ENCODE data around the gene MKLN1.
A peak's percentile ranks its signal among the peaks of the same experiment; 100 is the strongest.
"Not testable (repeated sequence)": the region's sequence is repeated elsewhere in the genome, so short reads cannot be mapped to it uniquely, and the experiment has no call there.

Gene MKLN1

DNA sequence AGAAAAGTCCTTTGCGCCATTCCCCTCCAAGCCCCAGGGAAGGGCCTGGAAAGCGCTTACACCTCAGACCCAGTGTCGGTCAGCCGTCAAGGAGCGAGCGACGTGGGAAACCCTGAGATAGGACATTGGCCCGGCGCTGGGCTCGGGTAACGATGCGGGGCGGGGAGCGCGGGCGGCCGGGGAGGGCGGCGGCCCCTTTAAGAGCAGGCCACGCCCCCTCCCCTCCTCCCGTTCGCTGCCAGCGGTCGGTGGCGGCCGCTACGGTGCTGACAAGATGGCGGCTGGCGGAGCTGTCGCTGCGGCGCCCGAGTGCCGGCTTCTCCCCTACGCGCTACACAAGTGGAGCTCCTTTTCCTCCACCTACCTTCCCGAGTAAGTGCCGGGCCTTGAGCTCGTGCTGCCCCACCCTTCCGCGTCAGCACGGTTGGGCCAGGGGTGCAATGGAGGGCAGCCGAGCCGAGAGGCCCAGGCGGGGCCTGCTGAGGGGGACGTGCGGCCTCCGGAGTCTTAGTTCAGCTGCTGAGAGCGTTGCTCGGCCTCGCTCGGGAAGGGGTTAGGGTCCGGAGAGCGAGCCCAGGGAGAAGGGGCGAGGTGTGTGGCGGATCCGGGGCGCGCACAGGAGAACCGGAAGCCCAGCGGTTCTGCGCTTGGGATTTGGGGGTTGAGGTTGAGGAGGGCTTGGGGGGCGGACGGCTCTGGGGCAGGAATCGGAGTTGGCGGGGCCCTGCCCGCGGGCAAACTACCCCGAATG, at the start of gene MKLN1:
Gene MKLN1 (plus strand): TSS at position 251 of the 751 bp plus-strand sequence. CDS start 24 bp downstream, at position 275.
- DNase-seq = peak; percentile 87

DNA sequence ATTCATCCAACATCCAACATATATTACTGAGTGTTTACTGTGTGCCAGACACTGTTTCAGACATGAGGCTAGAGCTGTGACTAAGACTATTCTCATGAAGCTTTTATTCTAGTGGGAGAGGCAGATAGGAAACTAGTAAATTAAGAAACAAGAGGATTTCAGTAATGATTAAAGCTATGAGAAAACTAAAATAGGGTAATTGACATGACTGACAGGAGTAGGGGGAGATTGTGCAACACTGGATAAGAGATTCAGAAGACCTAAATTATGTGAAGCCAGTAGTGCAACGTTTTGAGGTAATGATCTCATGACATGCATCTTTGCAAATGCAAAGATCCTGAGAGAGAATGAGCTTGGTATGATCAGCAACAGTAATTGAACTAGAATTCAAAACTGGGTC, 48.6 kb upstream of the MKLN1 start:
- DNase-seq = no peak

DNA sequence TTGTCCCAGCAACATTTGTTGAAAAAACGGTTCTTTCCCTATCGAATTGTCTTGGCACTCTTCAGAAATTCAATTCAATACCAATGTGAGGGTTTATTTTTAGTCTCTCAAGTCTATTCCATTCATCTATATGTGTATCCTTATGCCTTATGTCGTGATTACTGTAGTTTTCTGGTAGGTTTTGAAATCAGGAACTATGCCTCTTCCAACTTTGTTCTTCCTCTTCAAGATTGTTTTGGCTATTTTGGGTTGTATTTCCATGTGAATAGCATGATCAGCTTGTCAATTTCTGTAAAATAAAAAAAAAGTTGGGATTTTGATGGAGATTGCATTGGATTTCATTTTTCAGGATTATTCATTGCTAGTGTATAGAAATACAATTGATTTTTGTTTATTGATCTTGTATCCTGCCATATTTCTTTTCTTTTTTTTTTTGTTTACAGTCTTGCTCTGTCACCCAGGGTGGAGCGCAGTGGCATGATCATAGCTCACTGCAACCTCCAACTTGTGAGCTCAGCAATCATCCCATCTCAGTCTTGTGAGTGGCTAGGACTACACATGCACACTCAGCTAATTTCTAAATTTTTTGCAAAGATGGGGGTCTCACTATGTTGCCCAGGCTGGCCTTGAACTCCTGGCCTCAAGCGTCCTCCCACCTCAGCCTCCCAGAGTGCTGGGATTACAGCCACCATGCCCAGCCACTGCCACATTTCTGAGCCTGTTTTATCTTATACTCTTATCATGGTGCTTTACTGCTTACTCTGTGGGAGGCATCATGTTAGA, 46.2 kb upstream of the MKLN1 start:
- no peak for DNase-seq

DNA sequence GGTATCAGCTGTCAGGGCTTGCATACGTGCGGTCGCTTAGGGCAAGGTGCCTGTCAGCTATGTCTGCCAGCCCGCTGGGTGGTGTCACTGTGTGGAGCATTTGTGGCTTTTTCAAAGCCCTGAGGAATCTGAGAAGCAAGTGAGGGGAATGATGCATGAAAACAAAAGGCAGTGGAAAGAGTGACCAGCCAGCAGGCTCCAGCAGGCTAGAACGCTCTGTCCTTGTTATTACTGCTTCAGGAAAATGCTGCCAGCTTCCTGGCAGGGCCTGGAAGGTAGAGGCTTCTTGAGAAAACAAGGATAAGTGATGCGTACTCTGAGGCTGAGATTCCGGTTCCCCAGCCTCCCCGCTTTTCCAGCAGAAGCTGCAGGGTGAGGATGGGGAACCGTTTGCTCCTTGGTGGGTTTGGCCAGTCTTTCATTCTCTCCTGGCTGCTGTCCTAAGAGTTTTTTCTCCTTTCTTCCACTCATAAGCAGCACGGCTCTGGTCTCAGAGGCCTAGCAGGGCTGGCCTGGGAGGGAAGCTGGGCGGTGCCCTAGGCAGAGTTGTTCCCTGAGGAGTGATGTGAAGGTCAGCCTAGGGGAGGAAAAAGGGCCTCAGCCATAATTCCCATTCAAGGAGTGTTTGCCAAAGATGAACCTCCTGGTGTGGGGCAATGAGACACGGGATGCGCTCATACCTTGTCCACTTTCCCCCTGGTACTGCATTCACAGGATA, 42.8 kb upstream of the MKLN1 start:
- no peak for DNase-seq

DNA sequence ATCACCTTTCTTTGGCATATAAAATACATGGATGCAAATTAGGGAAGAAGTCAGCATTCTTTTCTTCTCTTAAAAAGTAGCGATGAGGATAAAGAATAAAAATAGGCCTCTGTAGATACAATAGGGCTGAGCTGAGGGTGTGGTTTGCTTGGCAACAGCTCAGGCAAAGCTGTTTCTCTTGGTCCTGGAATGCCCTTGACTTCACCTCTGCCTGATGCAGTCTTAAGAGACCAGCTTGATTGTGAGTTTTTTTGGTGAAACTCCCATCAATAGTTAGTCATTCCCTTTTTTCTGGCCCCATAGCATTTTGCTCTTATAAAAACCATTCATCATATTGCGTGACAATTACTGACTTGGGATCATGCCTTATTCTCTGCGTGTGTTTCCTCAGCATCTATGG, 42.1 kb upstream of the MKLN1 start:
- DNase-seq = no peak

DNA sequence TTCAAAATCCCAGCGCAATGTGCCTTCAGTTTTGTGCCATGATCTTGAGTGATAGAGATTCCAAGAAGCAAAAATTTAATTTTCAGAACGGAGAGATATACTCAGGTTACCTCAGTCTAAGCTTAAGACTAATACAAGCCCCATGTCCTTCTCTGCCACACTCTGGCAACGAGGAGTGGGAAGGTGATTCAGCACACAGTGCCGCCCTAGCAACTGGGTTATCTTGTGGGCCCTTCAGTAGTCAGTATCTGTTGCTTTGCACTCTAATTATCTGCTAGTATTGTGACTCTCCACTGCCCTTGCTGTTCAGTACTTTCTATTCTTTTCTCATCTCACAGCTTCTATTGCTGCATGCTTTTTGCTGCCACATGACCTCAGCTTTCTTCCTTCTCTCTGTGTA, 39.2 kb upstream of the MKLN1 start:
- no peak for DNase-seq

DNA sequence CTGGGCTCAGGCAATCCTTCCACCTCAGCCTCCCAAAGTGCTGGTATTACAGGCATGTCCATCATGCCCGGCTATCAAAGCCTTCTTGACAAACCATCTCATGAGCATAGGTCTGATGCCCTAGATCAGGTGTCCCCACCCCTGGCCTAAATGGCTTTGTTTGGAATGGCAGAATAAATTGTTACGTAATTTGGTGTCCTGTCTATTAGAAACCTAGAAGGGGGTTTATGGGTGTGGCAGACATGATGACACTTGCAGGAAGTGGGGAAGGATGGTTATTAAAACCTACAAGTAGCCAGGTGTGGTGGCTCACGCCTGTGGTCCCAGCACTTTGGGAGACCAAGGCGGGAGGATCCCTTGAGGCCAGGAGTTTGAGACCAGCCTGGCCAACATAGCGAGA, 38.6 kb upstream of the MKLN1 start:
- no peak for DNase-seq

DNA sequence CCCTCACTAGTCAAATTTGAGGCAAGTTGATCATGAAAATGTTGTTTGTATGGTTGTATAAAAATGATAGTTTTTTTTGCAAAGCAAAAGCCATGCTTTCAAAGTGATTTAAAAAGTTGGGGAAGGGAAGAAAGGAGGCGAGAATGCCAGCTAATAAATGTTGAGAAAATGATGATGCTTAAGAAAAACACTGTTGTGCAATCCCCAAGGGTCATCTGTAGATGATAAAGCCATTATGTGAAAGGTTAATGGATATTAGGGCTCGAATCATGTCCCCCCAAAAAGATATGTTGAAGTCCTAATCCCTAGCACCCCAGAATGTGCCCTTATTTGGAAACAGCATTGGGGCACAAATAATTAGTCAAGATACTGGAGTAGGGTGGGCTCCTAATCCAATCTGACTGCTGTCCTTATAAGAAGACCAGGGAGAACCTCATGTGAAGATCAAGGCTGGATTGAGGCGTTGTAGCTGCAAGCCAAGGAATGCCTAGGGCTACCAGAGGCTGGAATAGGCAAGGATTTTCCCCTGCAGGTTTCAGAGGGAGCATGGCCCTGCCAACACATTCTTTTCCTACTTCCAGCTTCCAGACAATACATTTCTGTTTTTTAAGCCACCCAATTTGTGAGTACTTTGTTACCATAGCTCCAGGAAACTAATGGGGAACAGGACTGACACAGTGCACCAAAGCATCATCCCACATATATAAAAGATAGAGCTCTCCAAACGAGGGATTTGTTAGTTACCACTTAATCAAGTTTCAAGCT, 35.4 kb upstream of the MKLN1 start:
- DNase-seq = no peak

DNA sequence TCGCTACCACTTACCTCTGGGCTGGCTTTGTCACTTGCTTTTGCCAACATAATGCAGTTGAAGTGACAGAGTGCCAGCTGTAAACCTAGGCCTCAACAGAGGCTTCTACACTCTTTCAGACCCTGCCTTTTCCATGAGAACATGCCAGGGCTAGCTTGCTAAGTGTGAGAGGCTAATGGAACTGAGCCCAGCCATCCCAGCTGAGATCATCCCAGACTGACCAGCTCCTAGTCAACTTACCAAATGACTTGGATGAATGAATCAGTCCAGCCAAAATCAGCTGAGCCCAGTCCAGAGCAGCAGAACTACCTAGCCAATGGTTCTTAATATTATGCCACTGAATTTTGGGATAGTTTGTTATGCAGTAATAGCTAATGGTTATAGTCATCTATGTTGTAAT, 34.7 kb upstream of the MKLN1 start:
- DNase-seq = no peak

DNA sequence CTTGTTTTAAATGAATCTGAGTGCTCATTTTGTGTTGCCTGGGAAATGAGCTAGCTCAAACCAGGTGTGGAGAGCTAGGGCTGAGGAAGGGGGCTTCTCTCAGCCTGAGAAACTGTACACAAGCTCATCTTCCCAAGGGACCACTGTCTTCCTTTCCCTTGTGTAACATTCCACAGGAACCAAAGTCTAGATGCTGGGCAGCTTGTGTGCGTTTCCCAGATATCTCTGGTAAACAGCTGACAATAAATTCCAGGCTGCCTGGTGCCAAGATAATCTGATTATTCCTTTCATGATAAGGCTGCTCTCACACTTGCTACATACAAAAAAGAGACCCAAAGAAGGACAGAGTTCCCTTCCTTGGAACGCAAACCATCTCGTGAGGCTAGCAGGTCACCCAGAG, 33.1 kb upstream of the MKLN1 start:
- no peak for DNase-seq

DNA sequence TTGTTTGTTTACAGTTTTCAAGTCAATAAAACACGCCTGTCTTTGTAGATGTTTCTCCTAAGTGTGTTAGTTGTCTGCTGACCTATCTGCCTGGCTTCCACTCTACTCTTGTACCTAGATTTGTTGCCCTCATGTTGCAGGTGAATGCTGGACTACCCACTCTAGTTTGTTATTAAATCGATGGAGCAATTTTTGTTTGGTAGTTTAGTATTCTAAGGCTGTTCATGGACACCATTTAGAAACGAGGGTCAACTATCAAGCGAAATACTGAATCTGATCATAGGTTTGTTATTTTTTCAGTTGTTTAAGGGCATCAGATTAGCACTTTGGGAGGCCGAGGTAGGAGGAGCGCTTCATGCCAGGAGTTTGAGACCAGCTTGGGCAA, 29.1 kb upstream of the MKLN1 start:
- DNase-seq = no peak

DNA sequence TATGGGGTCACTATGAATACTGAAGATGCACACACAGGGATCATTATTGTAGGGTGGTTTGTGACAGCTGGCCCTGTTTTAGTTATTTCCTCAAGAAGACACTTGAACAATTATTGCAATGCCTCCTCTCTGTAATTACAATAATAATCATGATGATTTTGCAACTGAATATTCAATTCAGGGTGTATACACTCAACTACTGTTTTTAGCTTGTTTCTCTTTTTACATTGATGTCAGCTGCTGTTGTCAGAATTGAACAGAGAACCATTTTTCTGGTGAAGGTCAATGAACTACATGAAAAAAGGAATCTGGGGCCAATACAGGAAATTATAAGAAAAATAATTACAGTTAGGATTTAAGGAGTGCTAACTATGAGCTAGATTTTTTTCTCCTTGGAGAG, 28.6 kb upstream of the MKLN1 start:
- DNase-seq = no peak

DNA sequence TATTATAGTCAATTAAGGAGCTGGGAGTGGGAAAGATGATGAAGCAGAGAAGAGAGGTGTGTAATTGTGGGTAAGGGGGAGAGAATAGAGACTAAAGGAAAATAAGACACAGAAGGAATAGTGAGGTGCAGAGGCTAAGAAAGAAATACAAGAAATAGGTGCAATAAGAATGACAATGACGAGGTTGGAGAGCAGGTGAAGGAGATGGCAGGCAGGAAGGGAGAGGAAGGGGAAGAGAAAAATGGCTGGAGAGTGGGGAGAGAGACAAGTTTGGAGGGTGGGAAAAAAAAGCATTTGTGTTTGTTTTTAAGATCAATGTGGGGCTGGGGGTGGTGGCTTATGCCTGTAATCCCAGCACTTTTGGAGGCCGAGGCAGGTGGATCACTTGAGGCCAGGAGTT, 27.6 kb upstream of the MKLN1 start:
- DNase-seq = no peak

DNA sequence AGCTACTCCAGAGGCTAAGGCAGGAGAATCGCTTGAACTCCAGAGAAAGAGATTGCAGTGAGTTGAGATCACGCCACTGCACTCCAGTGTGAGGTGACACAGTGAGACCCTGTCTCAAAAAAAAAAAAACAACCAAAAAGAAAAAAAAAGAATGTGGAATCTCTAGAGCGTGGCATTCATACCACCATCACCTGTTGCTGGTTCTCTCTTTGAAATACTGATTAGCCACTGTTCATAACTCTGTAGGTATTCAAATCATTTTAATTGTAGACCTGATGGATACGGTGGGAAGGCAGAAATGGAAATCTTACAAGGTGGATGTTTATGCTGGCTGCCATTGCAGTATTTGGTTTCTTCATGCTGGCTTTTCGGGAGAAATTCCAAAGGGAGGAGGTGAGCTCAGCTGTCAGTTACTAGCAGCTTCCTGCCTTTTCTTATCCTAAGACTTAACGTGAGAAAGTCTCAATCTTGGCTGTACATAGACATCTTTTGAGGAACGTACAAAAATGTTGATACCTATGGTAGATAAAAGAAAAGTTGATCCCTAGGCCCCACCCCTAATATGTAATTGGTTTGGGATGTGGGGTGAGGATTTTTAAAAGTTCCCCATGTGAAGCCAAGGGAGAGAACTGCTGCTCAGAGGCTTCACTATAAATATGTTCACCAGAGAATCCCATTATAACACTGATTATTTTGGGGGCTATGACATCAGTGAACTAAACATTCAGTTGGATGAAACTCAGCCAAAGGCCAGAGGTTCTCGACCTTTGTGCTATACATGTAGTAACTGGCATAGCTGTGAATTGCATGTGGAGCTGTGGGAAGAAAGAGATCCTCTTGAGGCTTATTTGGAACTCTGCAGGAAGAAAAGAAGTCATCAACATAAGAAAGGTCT, 26.9 kb upstream of the MKLN1 start:
- no peak for DNase-seq

DNA sequence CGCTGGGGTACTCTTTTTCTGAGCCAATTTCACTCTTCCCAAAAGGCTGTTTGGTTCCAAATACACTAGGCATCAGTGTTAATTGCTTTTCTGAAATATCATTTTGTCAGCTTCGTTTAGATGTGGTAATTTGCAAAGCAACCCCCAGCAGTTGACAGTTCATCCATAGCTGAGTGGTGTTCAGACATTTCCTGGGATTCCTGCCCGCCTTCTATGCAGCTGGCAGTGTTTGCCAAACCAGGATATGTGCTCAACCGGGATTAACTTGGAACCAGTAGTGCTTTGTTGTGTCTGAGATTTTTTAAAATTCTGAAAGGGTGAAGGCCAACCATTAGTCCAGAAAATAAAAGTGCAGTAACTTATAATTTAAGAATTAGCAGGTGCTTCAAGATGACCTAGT, 25.2 kb upstream of the MKLN1 start:
- DNase-seq = no peak

DNA sequence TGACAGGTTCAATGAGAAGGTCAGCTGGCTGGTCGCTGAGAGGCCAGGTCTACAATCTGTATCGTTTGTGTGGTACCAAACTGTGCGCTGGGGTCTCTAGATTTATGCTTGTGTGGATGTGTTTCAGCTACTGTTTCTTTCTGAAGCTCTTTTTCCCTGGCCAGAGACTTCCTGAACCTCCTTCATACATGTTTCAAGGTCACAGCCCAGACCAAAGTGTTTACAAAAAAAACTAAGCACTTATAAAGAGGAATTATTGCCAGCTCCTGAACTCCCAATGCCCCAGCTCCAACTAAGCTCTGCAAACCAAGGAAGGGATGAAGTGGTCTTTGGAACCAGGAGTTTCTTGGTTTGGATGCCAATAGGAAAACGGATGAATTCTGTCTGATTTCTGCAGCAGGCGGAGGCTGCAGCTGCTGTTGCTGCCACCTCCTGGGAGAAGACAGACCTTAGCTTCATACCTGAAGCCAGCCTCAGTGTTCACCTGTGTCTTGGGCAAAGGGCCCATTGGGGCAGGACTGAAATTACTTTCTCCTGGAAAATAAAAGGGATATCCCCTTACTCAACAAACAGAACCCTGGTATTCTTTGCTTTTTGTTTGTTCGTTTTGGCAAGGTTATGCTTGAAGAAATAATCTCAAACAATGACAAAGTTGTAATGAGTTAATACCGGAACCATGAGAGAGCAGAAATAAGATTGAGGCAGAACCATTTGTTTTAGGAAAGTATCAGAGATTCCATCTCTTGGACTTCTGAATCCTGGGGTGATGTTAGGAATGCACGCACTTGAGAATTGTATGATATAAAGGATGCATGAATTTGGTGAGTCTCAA, 24.6 kb upstream of the MKLN1 start:
- DNase-seq = peak; percentile 24

DNA sequence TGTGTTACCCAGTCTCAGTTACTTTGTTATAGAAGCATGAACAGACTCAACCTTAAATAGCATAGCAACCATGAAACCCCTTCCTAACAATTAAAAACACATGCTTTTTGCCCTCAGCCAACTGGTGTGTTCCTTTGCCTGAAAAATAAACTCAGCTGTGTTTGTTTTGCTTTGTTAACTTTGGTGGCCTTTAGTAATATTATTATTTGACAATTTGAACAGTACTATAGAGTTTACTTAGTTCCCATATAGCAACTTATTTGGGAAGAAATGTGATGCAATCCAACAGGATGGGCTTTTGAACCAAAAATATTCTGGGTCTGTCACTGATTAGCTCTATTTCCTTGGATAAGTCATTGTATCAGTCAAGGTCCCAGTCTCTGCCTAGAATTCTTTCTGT, 22.5 kb upstream of the MKLN1 start:
- no peak for DNase-seq

DNA sequence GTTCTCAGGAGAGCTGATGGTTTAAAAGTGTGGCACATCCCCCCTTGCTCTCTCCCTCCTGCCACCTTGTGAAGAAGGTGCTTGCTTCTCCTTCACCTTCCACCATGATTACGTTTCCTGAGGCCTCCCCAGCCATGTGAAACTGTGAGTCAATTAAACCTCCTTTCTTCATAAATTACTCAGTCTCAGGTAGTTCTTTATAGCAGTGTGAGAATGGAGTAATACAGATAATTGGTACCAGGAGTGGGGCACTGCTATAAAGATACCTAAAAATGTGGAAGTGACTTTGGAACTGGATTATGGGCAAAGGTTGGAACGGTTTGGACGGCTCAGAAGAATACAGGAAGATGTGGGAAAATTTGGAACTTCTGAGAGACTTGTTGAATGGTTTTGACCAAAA, 21.6 kb upstream of the MKLN1 start:
- DNase-seq = not testable (repeated sequence)

DNA sequence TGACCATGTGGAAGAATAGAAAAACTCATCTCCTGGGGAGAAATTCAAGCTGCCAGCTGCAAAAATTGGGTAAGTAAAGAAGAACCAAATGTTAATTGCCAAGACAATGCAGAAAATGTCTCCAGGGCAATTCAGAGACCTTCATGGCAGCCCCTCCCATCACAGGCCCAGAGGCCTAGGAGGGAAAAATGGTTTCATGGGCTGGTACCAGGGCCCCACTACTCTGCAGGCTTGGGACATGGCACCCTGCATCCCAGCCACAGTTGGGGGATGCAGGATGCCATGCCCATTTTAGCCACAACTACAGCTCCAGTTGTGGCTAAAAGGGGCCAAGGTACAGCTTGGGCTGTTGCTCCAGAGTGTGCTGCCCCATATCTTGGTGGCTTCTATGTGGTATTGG, 20.9 kb upstream of the MKLN1 start:
- DNase-seq = no peak

DNA sequence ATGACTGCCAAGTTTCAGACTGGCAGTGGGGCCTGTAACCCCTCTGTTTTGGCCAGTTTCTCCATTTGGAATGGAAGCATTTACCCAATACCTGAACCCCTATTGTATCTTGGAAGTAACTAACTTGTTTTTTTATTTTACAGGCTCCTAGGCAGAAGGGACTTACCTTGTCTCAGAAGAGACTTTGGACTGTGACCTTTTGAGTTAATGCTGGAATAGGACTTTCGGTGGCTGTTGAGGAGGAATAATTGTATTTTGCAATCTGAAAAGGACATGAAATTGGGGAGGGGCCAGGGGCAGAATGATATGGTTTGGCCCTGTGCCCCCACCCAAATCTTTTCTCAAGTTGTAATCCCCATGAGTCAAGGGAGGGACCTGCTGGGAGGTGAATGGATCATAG, 20.0 kb upstream of the MKLN1 start:
- no peak for DNase-seq

DNA sequence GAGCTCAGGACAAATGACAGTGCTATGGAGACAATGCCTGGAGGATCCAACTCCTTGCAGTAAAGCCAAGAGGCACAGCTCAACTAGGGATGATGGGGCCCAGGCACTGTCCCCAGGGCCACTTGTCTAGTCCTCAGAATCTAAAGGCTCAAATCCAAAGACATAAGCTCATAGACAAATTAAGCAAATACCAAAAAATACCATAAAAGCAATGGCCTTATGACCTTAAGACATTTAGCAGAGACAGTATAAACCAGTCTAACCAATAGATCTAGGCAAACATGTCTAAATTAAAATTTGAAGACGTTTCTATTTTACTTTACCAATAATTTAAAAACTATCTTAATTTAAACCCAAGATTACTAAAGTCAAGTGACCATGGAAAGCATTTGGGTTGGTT, 14.8 kb upstream of the MKLN1 start:
- no peak for DNase-seq
